ENCODE data around the gene UNKL. TPM values are rescaled to one million over a fixed set of nuclear protein-coding genes. Genes with fewer than 3 reads are reported as not detected.

UNKL gene
- total and polyA plus RNA-seq, 2 donors (not counting 1 experiment from before 2014, with no cell fraction given) = 53.9 to 178 TPM

- TF ChIP-seq CTCF (IDR thresholded peaks at IDR 0.05) = peak; percentile 76
- TF ChIP-seq EZH2 (IDR thresholded peaks at IDR 0.05; ENCODE audit: borderline replicate concordance, insufficient read depth, low read depth, low read length, poor library complexity, severe bottlenecking) = no peak
- intact Hi-C loops (cut with micrococcal nuclease) = loop anchor here (1.0 kb wide), 1 partner anchor 110 kb away; no protein-coding TSS in a partner anchor
- no peak overlapping the region for H3K27ac Mint-ChIP-seq
- 14% methylated on average over 21 of the region's 21 CpGs for WGBS (ENCODE audit: insufficient coverage)
- Histone ChIP-seq H4K20me1 (ENCODE audit: control insufficient read depth, insufficient read depth, low read length, poor library complexity, severe bottlenecking) (no peaks in the 10 kb centered on the region), H3K36me3 (replicated peaks in 1 of 2; ENCODE audit: control extremely low read depth in 1 of 2, control insufficient read depth in 1 of 2, extremely low read depth in 1 of 2, insufficient read depth in 2 of 2, low read length in 1 of 2) (no peaks in the 10 kb centered on the region), H3K9ac (ENCODE audit: low read length) (peak overlapping the region; percentile 35), H2AFZ (ENCODE audit: insufficient read depth, low read depth, low read length, poor library complexity, severe bottlenecking) (peak overlapping the region; percentile 66), H3K4me2 (replicated peaks; ENCODE audit: low read depth, low read length, poor library complexity, severe bottlenecking) (peak overlapping the region; percentile 76), H3K4me1 (ENCODE audit: control insufficient read depth in 2 of 2, insufficient read depth in 2 of 2, low read length in 2 of 2) (peaks cover 19 to 41% of the 10 kb centered on the region in 2 donors), H3K27ac (ENCODE audit: low read length in 2 of 2) (peak overlapping the region in 1 of 2 donors; percentile 50), H3K4me3 (ENCODE audit: control extremely low read depth in 1 of 5, extremely low read depth in 1 of 5, insufficient read depth in 1 of 5, low read depth in 2 of 5, low read length in 4 of 5) (peak overlapping the region in 1 of 5 experiments; percentile 37), H3K79me2 (ENCODE audit: control insufficient read depth, insufficient read depth, low read length) (peaks cover 4% of the 10 kb centered on the region), H3K9me3 (ENCODE audit: control extremely low read depth in 1 of 3, control insufficient read depth in 2 of 3, insufficient read depth in 1 of 3, low read length in 2 of 3) (no peaks in the 10 kb centered on the region), H3K27me3 (replicated peaks in 1 of 4; ENCODE audit: control extremely low read depth in 1 of 4, control insufficient read depth in 3 of 4, insufficient read depth in 4 of 4, low read length in 3 of 4) (no peaks in the 10 kb centered on the region)
- CTCF ChIA-PET = interaction anchor here (0.6 to 3.4 kb wide), 11 partner anchors 44 to 277 kb away, joined by 3 to 22 read pairs (median 4); partner anchors contain the start of genes MAPK8IP3 and TELO2
- DNase-seq (peak; percentile 76), ATAC-seq (ENCODE audit: low read depth) (peak; percentile 86)
- peaks cover 5% of the 10 kb centered on the region for H3K4me1 Mint-ChIP-seq
- no peaks in the 10 kb centered on the region for H3K27me3 Mint-ChIP-seq
- POLR2A ChIA-PET = interaction anchor here (0.6 to 1.3 kb wide), 2 partner anchors 8 to 278 kb away, joined by 9 read pairs; partner anchors contain the start of gene UQCC4
- no peak overlapping the region for H3K4me3 Mint-ChIP-seq
- no peaks in the 10 kb centered on the region for H3K9me3 Mint-ChIP-seq (ENCODE audit: insufficient read depth)
Measured at GRCh38 chr16:1428511-1428910, 14.0 kb upstream of the UNKL start.

Measured in B cell (primary cell).